NCI-H82 (cell line): Measurements from ENCODE around the gene MAD1L1.
A peak's percentile ranks its signal among the peaks of the same experiment; 100 is the strongest.
"Not testable (repeated sequence)": the region's sequence is repeated elsewhere in the genome, so short reads cannot be mapped to it uniquely, and the experiment has no call there.

Experiments
- DNase-seq: peaks from one replicate; lab custom pipeline; 2025; lab: John Stamatoyannopoulos, UW

The MAD1L1 gene

GRCh38 chr7:2044883-2045471 lies 187.8 kb downstream of the MAD1L1 start:
- DNase-seq = no peak

- DNase-seq = no peak
Measured at GRCh38 chr7:2044311-2044882, 188.3 kb downstream of the MAD1L1 start.

- peak; percentile 91 for DNase-seq
Measured at GRCh38 chr7:2043316-2044039, 189.3 kb downstream of the MAD1L1 start.

- DNase-seq = no peak
Measured at GRCh38 chr7:2042650-2043049, 190.1 kb downstream of the MAD1L1 start.

- DNase-seq = no peak
Measured at GRCh38 chr7:2041496-2042367, 191.0 kb downstream of the MAD1L1 start.

- DNase-seq = no peak
Measured at GRCh38 chr7:2040893-2041270, 191.9 kb downstream of the MAD1L1 start.

- no peak for DNase-seq
Measured at GRCh38 chr7:2040201-2040892, 192.4 kb downstream of the MAD1L1 start.

GRCh38 chr7:2038931-2039728 lies 193.6 kb downstream of the MAD1L1 start:
- DNase-seq = peak; percentile 78

GRCh38 chr7:2037808-2038522 lies 194.8 kb downstream of the MAD1L1 start:
- DNase-seq = peak; percentile 84

- no peak for DNase-seq
Measured at GRCh38 chr7:2037301-2037807, 195.4 kb downstream of the MAD1L1 start.

GRCh38 chr7:2036786-2037185 lies 196.0 kb downstream of the MAD1L1 start:
- DNase-seq = no peak

- DNase-seq = not testable (repeated sequence)
Measured at GRCh38 chr7:2036201-2036600, 196.5 kb downstream of the MAD1L1 start.

GRCh38 chr7:2034291-2035201 lies 198.2 kb downstream of the MAD1L1 start:
- DNase-seq = no peak

- DNase-seq = no peak
Measured at GRCh38 chr7:2033586-2034135, 199.1 kb downstream of the MAD1L1 start.

- no peak for DNase-seq
Measured at GRCh38 chr7:2032876-2033407, 199.8 kb downstream of the MAD1L1 start.

- DNase-seq = no peak
Measured at GRCh38 chr7:2032030-2032875, 200.5 kb downstream of the MAD1L1 start.

GRCh38 chr7:2031451-2031845 lies 201.3 kb downstream of the MAD1L1 start:
- no peak for DNase-seq
